Peyer's patch (tissue), 4 donors: ENCODE measurements around the gene GALM. TPM values are rescaled to one million over a fixed set of nuclear protein-coding genes. Genes with fewer than 3 reads are reported as not detected.
"Not testable (repeated sequence)": the region's sequence is repeated elsewhere in the genome, so short reads cannot be mapped to it uniquely, and the experiment has no call there.

Source experiments
- DNase-seq, 3 donors: peaks; one replicate each; pipeline ENCODE4 v3.0.0-alpha.2; 2017 to 2019
- H3K27ac ChIP-seq, 4 donors: fragments of 200-600 bp; sonication (generic); one replicate each; pipeline ENCODE4 v1.5.1; 2016 to 2019
- H3K27me3 ChIP-seq, 2 donors: fragments of 200-600 bp; sonication (generic); one replicate each; pipeline ENCODE4 v1.5.1; 2019
- H3K36me3 ChIP-seq, 3 donors: fragments of 200-600 bp; sonication (generic); one replicate each; pipeline ENCODE4 v1.5.1; 2016 to 2019
- H3K4me1 ChIP-seq, 4 donors: fragments of 200-600 bp; sonication (generic); one replicate each; pipeline ENCODE4 v1.5.1; 2016 to 2019
- H3K4me3 ChIP-seq, 4 donors: fragments of 200-600 bp; sonication (generic); 1 replicate in 3 of 4; 2 replicates in 1 of 4; pipeline ENCODE4 v1.5.1; 2016 to 2019; ENCODE audit warnings: mild to moderate bottlenecking in 1 of 4
- H3K9me3 ChIP-seq, 4 donors: fragments of 200-600 bp; sonication (generic); one replicate each; pipeline ENCODE4 v1.5.1; 2016 to 2019; ENCODE audit warnings: mild to moderate bottlenecking in 1 of 4
- CTCF ChIP-seq, 6 experiments: fragments of 450-650 bp in 4 of 6; fragments of 200-600 bp in 2 of 6; sonication (generic) in 1 of 6; IDR thresholded peaks; one replicate each; pipeline ENCODE4 v1.5.1; 2017 to 2019; ENCODE audit warnings: antibody characterized with exemption in 6 of 6, mild to moderate bottlenecking in 3 of 6, moderate library complexity in 1 of 6
- POLR2A ChIP-seq, 2 donors: fragments of 450-650 bp; IDR thresholded peaks; one replicate each; pipeline ENCODE4 v1.5.1; 2017; ENCODE audit warnings: antibody characterized with exemption in 2 of 2, mild to moderate bottlenecking in 2 of 2, moderate library complexity in 2 of 2
- total RNA-seq, 4 donors: library from RNA; depleted of rRNA; stranded (reverse); fragments of >200 nt; gene quantifications; one replicate each; pipeline ENCODE4 v1.1.0, GENCODE V29; 2016

GALM gene
- total RNA-seq, 4 donors from 2014 or later, result 68.1 to 118 (median 86.0) TPM

DNA sequence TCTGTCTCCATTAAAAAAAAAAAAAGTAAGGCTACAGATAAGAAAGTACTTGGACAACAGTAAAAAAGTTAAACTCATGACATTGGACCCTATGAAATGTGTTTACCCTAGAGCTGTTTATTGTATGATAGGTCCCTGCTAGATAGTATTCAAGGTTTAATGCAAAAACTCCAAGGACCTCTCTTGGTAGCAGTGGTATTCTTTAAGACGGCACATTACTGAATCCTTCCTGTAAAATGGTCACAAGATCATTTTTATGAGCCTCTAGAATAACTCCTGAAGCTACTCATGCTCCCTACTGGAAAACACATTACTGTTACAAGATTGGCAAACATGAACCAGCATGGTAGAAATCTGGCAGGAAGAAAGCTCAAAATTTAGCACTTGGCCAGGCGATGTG lies 38.8 kb downstream of the GALM start:
- no peak for TF ChIP-seq POLR2A (IDR thresholded peaks at IDR 0.05)
- no peak for TF ChIP-seq CTCF (IDR thresholded peaks at IDR 0.05)
- Histone ChIP-seq H3K9me3 (no peaks in the 10 kb centered on the region), H3K4me1 (no peaks in the 10 kb centered on the region), H3K27ac (no peak overlapping the region), H3K36me3 (no peaks in the 10 kb centered on the region), H3K4me3 (no peak overlapping the region), H3K27me3 (no peaks in the 10 kb centered on the region)
- no peak for DNase-seq

GRCh38 chr2:38706846-38707345 lies 41.0 kb downstream of the GALM start:
- H3K4me1 ChIP-seq, result no peaks in the 10 kb centered on the region
- H3K9me3 ChIP-seq, result no peaks in the 10 kb centered on the region
- TF ChIP-seq POLR2A (IDR thresholded peaks at IDR 0.05), result no peak
- TF ChIP-seq CTCF (IDR thresholded peaks at IDR 0.05), result no peak
- H3K4me3 ChIP-seq, result no peak overlapping the region
- no peaks in the 10 kb centered on the region for H3K27me3 ChIP-seq
- peaks cover 0 to 5% (median 0%) of the 10 kb centered on the region in 3 donors for H3K36me3 ChIP-seq
- DNase-seq, result no peak
- no peak overlapping the region for H3K27ac ChIP-seq

DNA sequence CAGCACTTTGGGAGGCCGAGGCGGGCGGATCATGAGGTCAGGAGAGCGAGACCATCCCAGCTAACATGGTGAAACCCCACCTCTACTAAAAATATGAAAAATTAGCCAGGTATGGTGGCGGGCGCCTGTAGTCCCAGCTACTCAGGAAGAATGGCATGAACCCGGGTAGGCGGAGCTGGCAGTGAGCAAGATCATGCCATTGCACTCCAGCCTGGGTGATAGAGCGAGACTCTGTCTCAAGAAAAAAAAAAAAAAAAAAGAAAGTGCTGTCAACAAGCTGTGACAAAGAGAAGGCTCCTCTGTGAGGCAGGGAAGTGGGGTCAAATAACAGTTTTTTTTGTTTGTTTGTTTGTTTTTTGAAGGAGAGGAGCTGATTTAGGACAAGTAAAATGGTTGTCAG lies 42.6 kb downstream of the GALM start:
- H3K27me3 ChIP-seq, H3K9me3 ChIP-seq, H3K4me1 ChIP-seq, H3K27ac ChIP-seq, H3K36me3 ChIP-seq, DNase-seq, H3K4me3 ChIP-seq: not testable (repeated sequence)

DNA sequence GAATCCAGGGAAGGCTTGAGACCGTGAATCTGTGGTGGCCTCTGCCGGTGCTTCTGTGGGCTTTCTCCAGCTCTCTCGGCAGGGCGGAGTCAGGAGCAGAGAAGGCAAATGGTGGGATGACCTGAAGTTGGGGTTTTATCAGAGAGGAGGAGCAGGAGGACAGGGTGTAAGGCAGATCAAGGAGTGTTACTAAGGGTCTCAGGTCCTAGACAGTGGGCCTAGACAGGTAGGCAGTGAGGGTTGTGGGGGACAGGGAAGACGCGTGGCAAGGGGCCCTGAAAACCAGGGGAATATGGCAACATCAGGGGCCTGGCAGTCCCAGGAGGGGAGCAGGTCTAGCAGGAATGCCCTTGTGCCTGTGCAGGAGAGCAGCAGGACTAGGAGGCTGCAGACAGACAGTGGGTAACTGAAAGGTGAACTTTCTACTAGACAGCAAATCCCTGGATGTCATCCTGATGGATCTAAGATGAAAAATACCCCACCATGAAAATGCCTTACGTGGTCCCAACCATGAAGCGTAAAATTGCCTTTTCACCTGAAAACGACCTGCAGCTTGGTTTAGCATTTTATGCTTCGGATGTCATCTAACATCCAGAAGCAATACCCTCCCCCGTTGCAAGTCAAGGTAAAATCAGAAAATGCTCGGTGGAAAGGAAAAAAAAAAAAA lies 43.1 kb downstream of the GALM start:
- H3K9me3 ChIP-seq, result no peaks in the 10 kb centered on the region

GRCh38 chr2:38709567-38710194 lies 43.8 kb downstream of the GALM start:
- Histone ChIP-seq H3K36me3 (peaks cover 0 to 5% (median 0%) of the 10 kb centered on the region in 3 donors), H3K27ac (peak overlapping the region in 1 of 4 donors; percentile 46), H3K27me3 (no peaks in the 10 kb centered on the region), H3K9me3 (no peaks in the 10 kb centered on the region), H3K4me3 (no peak overlapping the region), H3K4me1 (peaks cover 0 to 8% (median 0%) of the 10 kb centered on the region in 4 donors)
- TF ChIP-seq POLR2A (IDR thresholded peaks at IDR 0.05) (no peak), CTCF (IDR thresholded peaks at IDR 0.05) (no peak)
- no peak for DNase-seq

More for the DNA sequence above, 43.1 kb downstream of the GALM start:
- Histone ChIP-seq H3K4me1 (peaks cover 0 to 1% (median 0%) of the 10 kb centered on the region in 4 donors), H3K4me3 (no peak overlapping the region), H3K27me3 (no peaks in the 10 kb centered on the region), H3K36me3 (peaks cover 0 to 5% (median 0%) of the 10 kb centered on the region in 3 donors), H3K27ac (peak overlapping the region in 1 of 4 donors; percentile 34)
- DNase-seq, result no peak
- no peak for TF ChIP-seq CTCF (IDR thresholded peaks at IDR 0.05)
- TF ChIP-seq POLR2A (IDR thresholded peaks at IDR 0.05), result no peak

- TF ChIP-seq POLR2A (IDR thresholded peaks at IDR 0.05) (no peak), CTCF (IDR thresholded peaks at IDR 0.05) (no peak)
These were observed 45.6 kb downstream of the GALM start for GRCh38 chr2:38711558-38711957.

More at GRCh38 chr2:38711558-38711957, 45.6 kb downstream of the GALM start:
- Histone ChIP-seq H3K9me3 (no peaks in the 10 kb centered on the region), H3K27me3 (no peaks in the 10 kb centered on the region), H3K27ac (no peak overlapping the region), H3K4me1 (peaks cover 0 to 8% (median 0%) of the 10 kb centered on the region in 4 donors), H3K4me3 (no peak overlapping the region), H3K36me3 (peaks cover 0 to 5% (median 0%) of the 10 kb centered on the region in 3 donors)
- DNase-seq, result no peak
